K562 (cell line): Measurements from ENCODE around the gene UBFD1. TPM values are rescaled to one million over a fixed set of nuclear protein-coding genes. Genes with fewer than 3 reads are reported as not detected.

Experiments
- ATF1 ChIP-seq, 2 experiments: fragments of 450-650 bp in 1 of 2; IDR thresholded peaks; 2 replicates each; pipeline ENCODE4 v1.6.1; 2016; ENCODE audit warnings: missing compliant biosample characterization in 1 of 2, missing genetic modification characterization in 1 of 2
- COPS2 ChIP-seq: fragments of 450-650 bp; conservative IDR thresholded peaks from 2 replicates; pipeline ENCODE4 v1.6.1; 2016; ENCODE audit warnings: mild to moderate bottlenecking, moderate library complexity
- CXXC5 ChIP-seq: fragments of 250-450 bp; sonication (Bioruptor Pico); IDR thresholded peaks from 2 replicates; pipeline ENCODE4 v1.8.0; 2022; ENCODE audit warnings: inconsistent platforms, mild to moderate bottlenecking, moderate library complexity
- GTF2A2 ChIP-seq: IDR thresholded peaks from 2 replicates; pipeline ENCODE4 v1.6.1; 2016; ENCODE audit warnings: mild to moderate bottlenecking, missing genetic modification characterization, missing compliant biosample characterization
- IFI16 ChIP-seq: fragments of 250-450 bp; sonication (Bioruptor Pico); IDR thresholded peaks from 2 replicates; pipeline ENCODE4 v2.1.2; 2022; ENCODE audit warnings: mild to moderate bottlenecking, inconsistent platforms
- MYC ChIP-seq, 2 experiments: fragments of 250-450 bp in 1 of 2; sonication (Bioruptor Pico) in 1 of 2; IDR thresholded peaks; 2 replicates each; pipeline versions ENCODE4 v1.5.1 to v1.6.1; 2012 to 2021; ENCODE audit warnings: low read depth in 2 of 2, borderline replicate concordance in 1 of 2, improper control_type of control experiment in 1 of 2, low read length in 1 of 2, mild to moderate bottlenecking in 1 of 2, moderate library complexity in 1 of 2
- RNF2 ChIP-seq: sonication (generic); IDR thresholded peaks from 2 replicates; pipeline ENCODE4 v1.6.1; 2016
- SMARCE1 ChIP-seq: fragments of 450-650 bp; IDR thresholded peaks from 2 replicates; pipeline ENCODE4 v1.7.1; 2016; ENCODE audit warnings: mild to moderate bottlenecking
- SP1 ChIP-seq: sonication (generic); formaldehyde crosslinking; IDR thresholded peaks from 2 replicates; pipeline ENCODE4 v1.8.1; 2022; ENCODE audit warnings: mild to moderate bottlenecking, missing genetic modification reagents
- ZNF699 ChIP-seq: fragments of 250-450 bp; sonication (Bioruptor Pico); IDR thresholded peaks from 2 replicates; pipeline ENCODE4 v1.8.0; 2021; ENCODE audit warnings: mild to moderate bottlenecking, moderate library complexity; ENCODE audit not compliant: insufficient replicate concordance
- polyA plus RNA-seq, 8 experiments: library from polyadenylated mRNA; depleted of rRNA in 4 of 8; stranded (reverse) in 5 of 8; unstranded in 3 of 8; fragments of >200 nt; fragmentation: Nextera tagmentation in 2 of 8; fragmentation: Illumina TruSeq in 1 of 8; extraction: Ambion mirVana in 2 of 8; extraction: Trizol in 1 of 8; gene quantifications; 2 replicates each; pipeline versions ENCODE4 v1.2.1 to v1.2.3, GENCODE V29; 2011 to 2014; ENCODE audit warnings: inconsistent platforms in 1 of 8, missing spikeins in 1 of 8
- total RNA-seq, 7 experiments: library from RNA; depleted of rRNA in 6 of 7; stranded (reverse); fragments of >200 nt in 6 of 7; fragmentation: Illumina TruSeq in 2 of 7; extraction: Trizol in 2 of 7; gene quantifications; 2 replicates each; pipeline versions ENCODE4 v1.2.1 to v1.2.3, GENCODE V29; 2011 to 2021; ENCODE audit warnings: low replicate concordance in 1 of 7
- TF ChIP-seq, protein P1 (sequence below): sonication (generic); formaldehyde crosslinking; IDR thresholded peaks from 2 replicates; pipeline ENCODE4 v1.8.1; 2022; ENCODE audit warnings: missing genetic modification reagents
- TF ChIP-seq, protein P2 (sequence below): fragments of 450-650 bp; IDR thresholded peaks from 2 replicates; pipeline ENCODE4 v1.6.1; 2016
- TF ChIP-seq, protein P3 (sequence below): fragments of 200-800 bp; sonication (Bioruptor generic); IDR thresholded peaks from 2 replicates; pipeline ENCODE4 v1.6.1; 2016; ENCODE audit warnings: missing genetic modification characterization, missing compliant biosample characterization
- TF ChIP-seq, protein P4 (sequence below): sonication (generic); formaldehyde crosslinking; IDR thresholded peaks from 2 replicates; pipeline ENCODE4 v1.8.1; 2023; ENCODE audit warnings: mild to moderate bottlenecking, missing genetic modification reagents
- TF ChIP-seq, protein P5 (sequence below): fragments of 450-650 bp; IDR thresholded peaks from 2 replicates; pipeline ENCODE4 v1.6.1; 2016; ENCODE audit warnings: mild to moderate bottlenecking

UBFD1 gene
- total and polyA plus RNA-seq, 9 of the 15 experiments (the other 6 are each of a cell fraction or from before 2014, with no cell fraction given) = 10.7 to 66.2 (median 34.0) TPM

DNA sequence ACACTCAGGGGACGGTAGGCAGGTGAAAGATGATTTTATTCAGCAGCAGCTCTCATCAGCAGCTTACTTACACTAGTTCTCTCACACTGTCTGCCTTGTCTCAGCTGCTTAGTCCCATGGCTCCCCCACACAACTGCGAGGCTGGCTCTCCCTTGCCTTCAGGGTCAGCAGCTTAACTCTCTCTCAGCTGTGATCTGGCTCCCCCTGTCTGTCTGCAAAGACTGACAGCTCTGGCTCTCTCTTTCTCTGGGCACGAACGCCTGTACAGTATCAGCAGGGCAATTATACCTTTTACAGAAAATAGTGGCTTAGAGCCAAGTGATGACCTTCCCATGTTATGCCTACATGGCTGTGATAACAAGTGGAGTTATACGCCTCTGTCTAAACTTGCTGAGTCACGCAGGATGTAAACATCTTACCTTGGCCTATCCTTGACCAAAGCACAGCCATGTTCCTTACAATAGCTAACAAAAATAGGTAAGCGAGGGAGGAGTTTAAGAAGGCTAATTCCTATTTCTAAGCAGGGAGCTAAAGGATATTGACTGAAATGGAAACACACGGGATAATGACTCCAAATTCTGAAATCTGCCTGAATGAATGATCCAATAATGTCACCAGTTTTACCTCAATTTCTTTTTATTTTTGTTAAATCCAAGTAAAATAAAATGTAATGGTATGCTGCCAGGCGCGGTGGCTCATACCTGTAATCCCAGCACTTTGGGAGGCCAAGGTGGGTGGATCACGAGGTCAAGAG is 39.7 kb downstream of the UBFD1 start (continued):
- TF ChIP-seq, protein P1, sequence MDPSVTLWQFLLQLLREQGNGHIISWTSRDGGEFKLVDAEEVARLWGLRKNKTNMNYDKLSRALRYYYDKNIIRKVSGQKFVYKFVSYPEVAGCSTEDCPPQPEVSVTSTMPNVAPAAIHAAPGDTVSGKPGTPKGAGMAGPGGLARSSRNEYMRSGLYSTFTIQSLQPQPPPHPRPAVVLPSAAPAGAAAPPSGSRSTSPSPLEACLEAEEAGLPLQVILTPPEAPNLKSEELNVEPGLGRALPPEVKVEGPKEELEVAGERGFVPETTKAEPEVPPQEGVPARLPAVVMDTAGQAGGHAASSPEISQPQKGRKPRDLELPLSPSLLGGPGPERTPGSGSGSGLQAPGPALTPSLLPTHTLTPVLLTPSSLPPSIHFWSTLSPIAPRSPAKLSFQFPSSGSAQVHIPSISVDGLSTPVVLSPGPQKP = no peak
- TF ChIP-seq RNF2 (no peak), ZNF699 (CRISPR knock-in tag) (peak; percentile 81), COPS2 (no peak), SMARCE1 (peak; percentile 86), SP1 (CRISPR knock-in tag) (peak; percentile 31; the same call in 1 of the 2 replicates), CXXC5 (CRISPR knock-in tag) (peak; percentile 100), GTF2A2 (tag) (peak; percentile 98), MYC (IDR thresholded peaks at IDR 0.05; ENCODE audit: low read depth, low read length) (no peak), MYC (CRISPR knock-in tag; IDR thresholded peaks at IDR 0.05; ENCODE audit: borderline replicate concordance, low read depth) (peak; percentile 95), IFI16 (CRISPR knock-in tag) (peak; percentile 98), ATF1 (CRISPR knock-in tag; IDR thresholded peaks at IDR 0.05) (no peak), ATF1 (tag; IDR thresholded peaks at IDR 0.05) (peak; percentile 90)
- TF ChIP-seq, protein P2, sequence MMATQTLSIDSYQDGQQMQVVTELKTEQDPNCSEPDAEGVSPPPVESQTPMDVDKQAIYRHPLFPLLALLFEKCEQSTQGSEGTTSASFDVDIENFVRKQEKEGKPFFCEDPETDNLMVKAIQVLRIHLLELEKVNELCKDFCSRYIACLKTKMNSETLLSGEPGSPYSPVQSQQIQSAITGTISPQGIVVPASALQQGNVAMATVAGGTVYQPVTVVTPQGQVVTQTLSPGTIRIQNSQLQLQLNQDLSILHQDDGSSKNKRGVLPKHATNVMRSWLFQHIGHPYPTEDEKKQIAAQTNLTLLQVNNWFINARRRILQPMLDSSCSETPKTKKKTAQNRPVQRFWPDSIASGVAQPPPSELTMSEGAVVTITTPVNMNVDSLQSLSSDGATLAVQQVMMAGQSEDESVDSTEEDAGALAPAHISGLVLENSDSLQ = peak; percentile 95
- TF ChIP-seq, protein P3, sequence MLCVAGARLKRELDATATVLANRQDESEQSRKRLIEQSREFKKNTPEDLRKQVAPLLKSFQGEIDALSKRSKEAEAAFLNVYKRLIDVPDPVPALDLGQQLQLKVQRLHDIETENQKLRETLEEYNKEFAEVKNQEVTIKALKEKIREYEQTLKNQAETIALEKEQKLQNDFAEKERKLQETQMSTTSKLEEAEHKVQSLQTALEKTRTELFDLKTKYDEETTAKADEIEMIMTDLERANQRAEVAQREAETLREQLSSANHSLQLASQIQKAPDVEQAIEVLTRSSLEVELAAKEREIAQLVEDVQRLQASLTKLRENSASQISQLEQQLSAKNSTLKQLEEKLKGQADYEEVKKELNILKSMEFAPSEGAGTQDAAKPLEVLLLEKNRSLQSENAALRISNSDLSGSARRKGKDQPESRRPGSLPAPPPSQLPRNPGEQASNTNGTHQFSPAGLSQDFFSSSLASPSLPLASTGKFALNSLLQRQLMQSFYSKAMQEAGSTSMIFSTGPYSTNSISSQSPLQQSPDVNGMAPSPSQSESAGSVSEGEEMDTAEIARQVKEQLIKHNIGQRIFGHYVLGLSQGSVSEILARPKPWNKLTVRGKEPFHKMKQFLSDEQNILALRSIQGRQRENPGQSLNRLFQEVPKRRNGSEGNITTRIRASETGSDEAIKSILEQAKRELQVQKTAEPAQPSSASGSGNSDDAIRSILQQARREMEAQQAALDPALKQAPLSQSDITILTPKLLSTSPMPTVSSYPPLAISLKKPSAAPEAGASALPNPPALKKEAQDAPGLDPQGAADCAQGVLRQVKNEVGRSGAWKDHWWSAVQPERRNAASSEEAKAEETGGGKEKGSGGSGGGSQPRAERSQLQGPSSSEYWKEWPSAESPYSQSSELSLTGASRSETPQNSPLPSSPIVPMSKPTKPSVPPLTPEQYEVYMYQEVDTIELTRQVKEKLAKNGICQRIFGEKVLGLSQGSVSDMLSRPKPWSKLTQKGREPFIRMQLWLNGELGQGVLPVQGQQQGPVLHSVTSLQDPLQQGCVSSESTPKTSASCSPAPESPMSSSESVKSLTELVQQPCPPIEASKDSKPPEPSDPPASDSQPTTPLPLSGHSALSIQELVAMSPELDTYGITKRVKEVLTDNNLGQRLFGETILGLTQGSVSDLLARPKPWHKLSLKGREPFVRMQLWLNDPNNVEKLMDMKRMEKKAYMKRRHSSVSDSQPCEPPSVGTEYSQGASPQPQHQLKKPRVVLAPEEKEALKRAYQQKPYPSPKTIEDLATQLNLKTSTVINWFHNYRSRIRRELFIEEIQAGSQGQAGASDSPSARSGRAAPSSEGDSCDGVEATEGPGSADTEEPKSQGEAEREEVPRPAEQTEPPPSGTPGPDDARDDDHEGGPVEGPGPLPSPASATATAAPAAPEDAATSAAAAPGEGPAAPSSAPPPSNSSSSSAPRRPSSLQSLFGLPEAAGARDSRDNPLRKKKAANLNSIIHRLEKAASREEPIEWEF = peak; percentile 99
- TF ChIP-seq, protein P4, sequence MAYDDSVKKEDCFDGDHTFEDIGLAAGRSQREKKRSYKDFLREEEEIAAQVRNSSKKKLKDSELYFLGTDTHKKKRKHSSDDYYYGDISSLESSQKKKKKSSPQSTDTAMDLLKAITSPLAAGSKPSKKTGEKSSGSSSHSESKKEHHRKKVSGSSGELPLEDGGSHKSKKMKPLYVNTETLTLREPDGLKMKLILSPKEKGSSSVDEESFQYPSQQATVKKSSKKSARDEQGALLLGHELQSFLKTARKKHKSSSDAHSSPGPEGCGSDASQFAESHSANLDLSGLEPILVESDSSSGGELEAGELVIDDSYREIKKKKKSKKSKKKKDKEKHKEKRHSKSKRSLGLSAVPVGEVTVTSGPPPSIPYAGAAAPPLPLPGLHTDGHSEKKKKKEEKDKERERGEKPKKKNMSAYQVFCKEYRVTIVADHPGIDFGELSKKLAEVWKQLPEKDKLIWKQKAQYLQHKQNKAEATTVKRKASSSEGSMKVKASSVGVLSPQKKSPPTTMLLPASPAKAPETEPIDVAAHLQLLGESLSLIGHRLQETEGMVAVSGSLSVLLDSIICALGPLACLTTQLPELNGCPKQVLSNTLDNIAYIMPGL (CRISPR knock-in tag) = no peak
- TF ChIP-seq, protein P5, sequence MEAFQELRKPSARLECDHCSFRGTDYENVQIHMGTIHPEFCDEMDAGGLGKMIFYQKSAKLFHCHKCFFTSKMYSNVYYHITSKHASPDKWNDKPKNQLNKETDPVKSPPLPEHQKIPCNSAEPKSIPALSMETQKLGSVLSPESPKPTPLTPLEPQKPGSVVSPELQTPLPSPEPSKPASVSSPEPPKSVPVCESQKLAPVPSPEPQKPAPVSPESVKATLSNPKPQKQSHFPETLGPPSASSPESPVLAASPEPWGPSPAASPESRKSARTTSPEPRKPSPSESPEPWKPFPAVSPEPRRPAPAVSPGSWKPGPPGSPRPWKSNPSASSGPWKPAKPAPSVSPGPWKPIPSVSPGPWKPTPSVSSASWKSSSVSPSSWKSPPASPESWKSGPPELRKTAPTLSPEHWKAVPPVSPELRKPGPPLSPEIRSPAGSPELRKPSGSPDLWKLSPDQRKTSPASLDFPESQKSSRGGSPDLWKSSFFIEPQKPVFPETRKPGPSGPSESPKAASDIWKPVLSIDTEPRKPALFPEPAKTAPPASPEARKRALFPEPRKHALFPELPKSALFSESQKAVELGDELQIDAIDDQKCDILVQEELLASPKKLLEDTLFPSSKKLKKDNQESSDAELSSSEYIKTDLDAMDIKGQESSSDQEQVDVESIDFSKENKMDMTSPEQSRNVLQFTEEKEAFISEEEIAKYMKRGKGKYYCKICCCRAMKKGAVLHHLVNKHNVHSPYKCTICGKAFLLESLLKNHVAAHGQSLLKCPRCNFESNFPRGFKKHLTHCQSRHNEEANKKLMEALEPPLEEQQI = no peak
